GM08714 (cell line): Measurements from ENCODE around the gene EEF2KMT.
"Not testable (repeated sequence)": the region's sequence is repeated elsewhere in the genome, so short reads cannot be mapped to it uniquely, and the experiment has no call there.

Experiments used
- H3K4me3 ChIP-seq: fragments of 200-500 bp; sonication (Bioruptor generic); 2 replicates; pipeline ENCODE4 v1.5.1; 2014; ENCODE audit warnings: mild to moderate bottlenecking, low read length, inconsistent platforms
- ZNF274 ChIP-seq: IDR thresholded peaks from 2 replicates; pipeline ENCODE4 v1.6.1; 2012; ENCODE audit warnings: mild to moderate bottlenecking, low read depth, low read length

EEF2KMT gene

DNA sequence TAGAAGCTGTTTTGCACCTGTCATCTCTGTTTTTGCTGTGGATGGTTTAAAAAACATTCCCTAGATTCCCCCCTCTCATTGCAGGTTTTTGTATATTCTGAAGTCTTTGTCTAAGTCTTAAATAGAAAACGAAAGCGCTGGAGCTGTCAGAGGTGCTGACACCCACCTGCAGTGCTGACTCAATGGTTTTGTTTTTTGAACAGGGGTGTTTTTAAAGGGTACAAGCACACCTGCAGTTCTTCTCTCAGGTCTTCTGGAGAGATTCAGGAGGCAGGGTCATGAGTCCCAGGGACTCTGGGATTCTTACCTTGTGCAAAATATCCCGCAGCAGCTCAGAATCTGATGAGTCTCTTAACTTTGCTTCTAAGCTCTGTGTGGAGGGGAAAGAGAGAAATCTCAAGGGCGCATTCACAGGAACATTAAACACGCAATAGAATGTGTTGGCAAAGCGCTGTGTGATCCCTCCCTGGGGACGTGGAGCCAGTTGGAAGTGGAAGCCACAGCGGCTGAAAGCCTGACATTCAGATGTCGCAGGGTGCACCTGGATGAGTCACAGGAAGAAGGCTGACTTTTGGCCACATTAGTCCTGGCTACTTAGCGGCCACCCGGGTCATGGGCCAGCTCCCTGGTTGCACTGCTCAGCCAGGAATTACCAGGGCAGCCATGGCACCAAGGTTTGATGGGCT lies 2.3 kb downstream of the EEF2KMT start:
- H3K4me3 ChIP-seq = not testable (repeated sequence)

DNA sequence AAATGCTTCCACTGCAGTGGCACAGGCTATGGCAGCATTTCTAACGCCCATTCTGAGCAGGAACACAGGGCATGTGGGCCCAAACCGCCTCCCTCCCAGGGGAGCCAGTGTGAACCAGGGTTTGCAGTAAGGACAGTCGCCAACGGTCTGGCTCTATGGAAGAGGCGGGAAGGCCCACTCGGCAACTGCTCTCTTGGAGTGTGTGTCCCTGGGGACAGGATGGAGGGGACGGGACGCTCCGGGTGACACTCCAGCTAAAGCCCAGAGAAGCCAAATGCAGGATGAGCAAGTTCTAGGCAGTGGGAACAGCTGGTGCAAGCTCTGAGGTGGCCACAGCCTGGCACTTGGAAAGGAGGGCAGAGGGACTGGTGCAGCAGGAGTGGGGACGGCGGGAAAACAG lies 3.8 kb downstream of the EEF2KMT start:
- not testable (repeated sequence) for H3K4me3 ChIP-seq

DNA sequence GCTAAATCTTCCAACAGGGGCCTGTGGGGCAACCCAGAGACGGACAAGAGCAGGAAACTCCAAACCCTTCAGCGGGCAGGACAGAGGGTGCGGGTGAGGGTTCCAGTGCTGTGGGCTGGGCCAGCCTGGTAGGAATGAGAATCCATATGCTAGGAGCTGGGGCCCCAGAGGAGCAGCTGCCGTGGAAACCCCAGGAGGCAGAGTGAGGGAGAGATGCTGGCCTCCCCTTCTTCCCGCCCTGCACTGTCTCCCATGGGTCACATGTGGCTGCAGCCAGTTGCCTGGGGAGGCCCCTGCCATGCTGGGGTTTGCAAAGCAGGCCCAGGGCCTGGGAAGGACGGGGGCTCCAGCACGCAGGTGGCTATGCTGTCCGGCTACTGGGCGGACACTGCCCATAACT lies 4.5 kb downstream of the EEF2KMT start:
- H3K4me3 ChIP-seq = not testable (repeated sequence)

DNA sequence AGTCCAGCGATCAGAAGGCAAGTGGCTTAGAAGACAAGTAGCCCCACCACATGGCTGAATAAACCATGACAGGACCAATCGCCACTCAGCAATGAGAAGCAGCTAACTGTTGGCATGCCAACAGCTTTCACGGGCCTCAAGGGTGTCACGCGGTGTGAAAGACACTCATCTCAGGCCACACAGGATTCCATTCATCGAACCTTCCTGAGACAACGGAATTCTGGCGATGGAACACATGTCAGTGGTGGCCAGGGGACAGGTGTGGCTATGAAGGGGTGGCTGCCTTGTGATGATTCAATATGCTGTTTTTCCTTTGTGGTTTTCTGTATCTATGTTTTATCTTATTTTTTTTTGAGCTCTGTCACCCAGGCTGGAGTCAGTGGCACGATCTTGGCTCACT lies 7.0 kb downstream of the EEF2KMT start:
- not testable (repeated sequence) for H3K4me3 ChIP-seq

DNA sequence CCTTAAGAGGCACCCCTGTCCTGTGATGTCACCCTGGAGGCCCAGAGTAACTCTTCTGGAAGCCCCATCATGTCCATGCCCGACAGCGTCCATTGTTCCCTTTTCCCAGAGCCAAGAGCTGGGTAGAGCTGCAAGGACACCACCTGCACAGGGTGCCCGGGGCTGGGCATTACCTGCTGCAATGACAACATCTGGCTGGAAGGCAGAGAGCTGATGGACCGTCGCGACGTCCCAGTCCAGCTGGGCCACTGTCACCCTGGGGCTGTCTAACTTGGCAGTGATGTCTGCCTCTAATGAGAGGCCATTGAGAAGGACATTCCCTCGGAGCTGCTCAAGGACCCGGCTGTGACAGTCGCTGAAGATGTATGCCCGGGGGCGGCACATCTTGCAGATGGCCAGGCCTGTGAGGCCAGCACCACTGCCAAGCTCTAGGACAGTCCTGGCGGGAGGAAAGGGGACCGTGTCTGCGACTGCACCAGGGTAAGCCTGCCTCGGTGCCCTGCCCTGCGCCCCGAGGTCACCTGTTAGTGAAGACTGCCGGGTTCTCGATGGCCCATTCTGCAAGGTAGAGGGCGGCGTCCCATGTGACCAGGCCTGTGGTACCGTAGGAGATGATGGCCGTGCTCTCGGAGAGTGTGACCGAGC lies 7.6 kb downstream of the EEF2KMT start:
- not testable (repeated sequence) for H3K4me3 ChIP-seq

DNA sequence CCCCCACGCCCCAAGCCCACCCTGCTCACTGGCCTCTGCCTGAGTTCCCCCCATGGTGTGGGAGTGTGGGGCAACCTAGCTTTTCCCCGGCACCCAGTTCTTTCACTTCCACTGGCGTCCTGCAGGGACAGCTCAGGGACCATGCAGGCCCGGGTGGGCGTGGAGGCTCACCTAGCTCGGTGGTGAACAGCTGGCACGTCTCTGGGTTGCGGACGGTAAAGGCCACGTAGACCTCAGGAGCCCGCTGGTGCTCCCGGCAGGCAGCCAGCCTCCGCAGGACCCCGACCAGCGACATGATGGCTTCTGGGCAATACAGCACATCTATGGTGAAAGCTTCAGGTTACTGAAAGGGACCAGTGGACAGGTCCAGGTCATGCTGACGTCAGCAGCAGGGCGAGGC lies 8.7 kb downstream of the EEF2KMT start:
- not testable (repeated sequence) for H3K4me3 ChIP-seq

DNA sequence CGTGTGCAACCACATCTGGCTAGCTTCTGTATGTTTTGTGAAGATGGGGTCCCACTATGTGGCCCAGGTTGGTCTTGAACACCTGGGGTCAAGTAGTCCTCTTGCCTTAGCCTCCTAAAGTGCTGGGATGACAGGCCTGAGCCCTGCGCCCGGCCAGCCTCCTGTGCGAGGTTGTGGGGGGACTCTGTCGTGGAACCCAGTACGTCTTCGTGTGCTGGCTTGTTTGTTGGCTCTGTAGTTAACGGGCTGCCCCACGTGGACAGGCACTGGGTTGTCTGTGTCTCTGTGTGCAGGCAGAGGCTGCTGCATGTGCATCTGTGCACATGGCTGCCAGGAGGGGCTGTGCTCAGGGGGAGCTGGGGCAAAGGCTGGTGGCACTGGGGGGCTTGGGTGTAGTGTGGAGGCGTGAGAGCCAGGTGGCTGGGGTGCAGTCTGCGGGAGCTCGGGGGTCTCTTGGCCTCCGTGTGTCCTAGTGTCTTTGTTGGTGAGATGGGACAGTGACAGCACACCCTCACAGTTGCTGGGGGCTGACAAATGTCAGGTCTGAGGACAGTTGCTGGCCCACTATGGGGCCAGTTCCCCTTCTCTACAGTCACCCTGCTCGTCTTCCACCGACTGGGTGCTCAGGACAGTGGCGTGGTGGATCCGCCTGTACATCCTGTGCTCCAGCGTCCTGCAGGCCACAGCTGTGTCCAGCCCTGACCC lies 9.4 kb downstream of the EEF2KMT start:
- H3K4me3 ChIP-seq = not testable (repeated sequence)

DNA sequence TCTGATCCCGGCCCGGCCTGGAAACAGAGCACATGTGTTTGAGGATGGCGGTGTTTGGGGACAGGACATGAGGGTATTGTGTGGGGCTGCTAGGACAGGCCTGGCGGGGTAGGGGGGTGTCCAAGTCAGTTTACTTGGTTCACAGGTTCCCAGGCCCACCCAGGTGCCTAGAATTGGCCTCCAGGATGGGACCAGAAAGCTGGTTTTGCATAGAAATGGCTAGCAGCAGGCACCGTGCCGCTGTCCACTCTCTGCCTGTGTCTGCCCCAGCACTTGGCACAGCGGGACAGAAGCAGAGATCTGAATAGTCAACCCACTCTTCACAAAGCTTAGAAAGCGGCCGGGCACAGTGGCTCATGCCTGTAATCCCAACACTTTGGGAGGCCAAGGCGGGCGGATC lies 11.9 kb downstream of the EEF2KMT start:
- H3K4me3 ChIP-seq = not testable (repeated sequence)

DNA sequence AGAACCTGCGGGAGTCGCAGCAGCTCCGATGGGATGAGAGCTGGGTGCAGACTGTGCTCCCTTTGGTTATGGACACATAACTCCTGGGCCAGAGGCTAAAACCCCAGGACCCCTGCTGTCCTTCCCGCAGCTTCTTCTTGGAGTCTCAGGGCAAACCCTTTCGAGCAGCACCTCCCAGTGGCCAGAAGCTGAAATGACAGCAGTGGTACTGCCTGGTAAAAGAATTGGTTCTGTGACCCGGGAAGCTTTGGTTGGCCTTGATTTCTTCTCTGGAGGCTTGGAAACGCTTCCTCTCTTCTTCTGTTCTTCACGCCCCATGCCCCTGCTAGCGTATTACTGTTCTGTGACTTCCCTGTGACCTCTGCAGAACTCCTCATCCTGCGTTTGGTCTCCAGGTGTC lies 12.8 kb downstream of the EEF2KMT start:
- H3K4me3 ChIP-seq = not testable (repeated sequence)

DNA sequence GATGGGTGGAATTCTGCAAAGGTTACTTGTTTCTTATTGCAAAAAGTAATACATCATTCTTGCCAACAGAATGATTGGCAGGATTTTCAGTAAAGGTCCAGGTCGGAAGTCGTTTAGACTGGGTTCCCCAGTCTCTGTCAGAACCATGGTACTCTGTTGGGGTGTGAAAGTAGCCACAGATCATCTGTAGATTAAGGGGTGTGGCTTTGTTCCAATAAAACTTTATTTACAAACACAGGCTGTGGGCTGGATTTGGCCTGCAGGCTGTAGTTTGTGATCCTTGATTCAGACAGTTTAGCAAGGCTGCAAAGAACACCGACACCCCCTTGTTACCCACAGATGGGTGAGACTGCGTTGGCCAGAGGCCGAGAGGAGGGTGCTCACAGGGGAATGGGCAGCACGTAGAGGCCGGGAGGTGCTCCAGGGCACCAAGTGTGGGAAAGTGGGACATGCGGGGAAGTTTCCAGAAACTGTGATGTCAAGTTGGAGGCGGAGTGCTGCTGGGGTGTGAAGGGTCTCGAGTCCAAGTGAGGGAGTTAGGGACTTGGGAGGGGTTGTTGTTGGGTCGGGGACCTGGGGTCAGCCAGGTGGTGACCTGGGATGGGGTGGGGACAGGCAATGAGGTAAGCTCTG lies 13.4 kb downstream of the EEF2KMT start:
- not testable (repeated sequence) for H3K4me3 ChIP-seq

DNA sequence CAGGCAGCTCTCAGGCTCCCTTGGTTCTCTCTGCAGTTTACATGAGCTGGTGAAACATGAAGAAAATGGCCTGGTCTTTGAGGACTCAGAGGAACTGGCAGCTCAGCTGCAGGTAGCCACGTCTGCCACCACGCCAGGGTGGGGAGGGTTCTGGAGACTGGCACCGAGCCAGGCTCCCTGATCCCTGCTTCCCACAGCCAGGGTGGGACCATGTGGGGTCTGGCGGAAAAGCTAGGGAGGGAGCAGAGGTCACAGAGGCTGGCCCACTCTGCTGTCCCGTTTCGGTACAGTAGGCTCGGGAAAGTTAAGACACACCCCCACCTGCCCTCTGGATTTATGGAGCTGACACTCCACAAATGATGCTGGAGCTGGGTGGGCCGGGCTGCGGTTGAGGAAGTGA lies 13.9 kb downstream of the EEF2KMT start:
- not testable (repeated sequence) for H3K4me3 ChIP-seq

DNA sequence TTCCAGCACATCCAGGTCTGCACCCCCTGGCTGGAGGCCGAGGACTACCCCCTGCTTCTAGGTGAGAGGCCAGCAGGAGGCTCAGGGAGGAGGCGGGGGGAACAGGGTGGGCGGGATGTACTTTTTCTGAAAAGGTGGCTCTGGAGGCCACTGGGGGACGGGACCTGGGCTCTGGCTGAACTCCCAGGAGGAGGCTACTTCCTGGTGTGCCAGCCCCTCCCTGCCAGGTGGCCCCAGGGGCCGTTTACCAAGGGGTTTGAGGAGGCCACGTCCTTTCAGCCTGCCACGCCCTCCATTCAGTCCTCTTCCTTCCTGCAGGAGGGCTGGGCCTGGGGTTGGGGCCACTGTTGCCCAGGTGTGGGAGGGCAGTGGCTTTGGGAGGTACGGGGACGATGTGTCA lies 16.6 kb downstream of the EEF2KMT start:
- H3K4me3 ChIP-seq = not testable (repeated sequence)

DNA sequence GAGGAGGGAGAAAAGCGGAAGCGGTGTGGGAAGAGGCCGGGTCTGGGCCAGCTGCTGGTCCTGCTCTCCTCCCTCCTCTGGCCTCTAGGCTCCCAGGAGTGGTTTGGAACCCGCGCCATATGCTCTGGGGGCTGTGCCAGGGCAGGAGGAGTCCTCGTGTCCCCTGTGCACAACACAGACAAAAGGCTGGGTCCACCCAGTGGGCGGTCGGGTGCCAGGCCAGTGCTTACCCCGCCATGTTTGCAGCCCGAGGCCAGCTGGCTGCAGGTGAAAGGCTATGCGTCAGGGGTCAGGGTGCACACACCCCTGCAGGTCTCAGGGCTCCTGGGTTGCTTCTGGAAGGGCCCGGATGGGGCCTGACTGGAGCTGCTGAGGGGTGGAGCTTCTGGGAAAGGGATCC lies 17.1 kb downstream of the EEF2KMT start:
- H3K4me3 ChIP-seq = not testable (repeated sequence)

DNA sequence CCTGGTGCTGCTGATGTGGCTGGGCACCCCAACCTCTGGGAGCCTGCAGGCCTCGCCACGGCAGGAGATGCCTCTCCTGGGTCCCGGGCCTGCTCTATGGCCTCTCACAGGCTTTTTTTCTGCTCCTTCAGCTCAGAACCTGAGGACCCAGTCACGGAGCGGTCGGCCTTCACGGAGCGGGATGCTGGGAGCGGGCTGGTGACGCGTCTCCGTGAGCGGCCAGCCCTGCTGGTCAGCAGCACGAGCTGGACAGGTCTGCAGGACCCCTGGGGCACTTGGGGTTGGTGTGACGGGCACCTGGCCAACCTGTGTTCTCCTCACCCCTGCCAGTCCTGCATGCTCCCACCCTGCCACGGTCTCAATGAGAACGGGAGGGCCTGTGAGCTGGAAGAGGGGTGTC lies 19.0 kb downstream of the EEF2KMT start:
- H3K4me3 ChIP-seq = no peak overlapping the region
- TF ChIP-seq ZNF274 = no peak

DNA sequence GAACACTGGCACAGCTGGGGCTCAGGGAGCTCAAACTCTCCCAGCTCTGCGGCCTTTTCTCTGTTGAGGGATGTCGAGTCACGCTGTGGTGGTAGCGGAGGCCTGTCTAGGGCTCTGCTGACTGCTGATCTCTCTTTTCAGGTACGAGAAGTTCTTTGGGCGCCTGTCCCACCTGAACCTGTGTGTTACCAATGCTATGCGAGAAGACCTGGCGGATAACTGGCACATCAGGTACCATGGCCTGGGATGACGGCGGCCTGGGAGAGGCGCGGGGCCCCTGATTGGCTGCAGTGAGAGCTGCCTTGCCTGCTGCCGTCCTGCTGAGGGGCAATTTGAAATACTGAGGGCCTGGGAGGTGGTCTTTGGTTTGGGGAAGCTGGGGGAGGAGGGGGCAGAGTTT lies 20.3 kb downstream of the EEF2KMT start:
- no peak overlapping the region for H3K4me3 ChIP-seq
- no peak for TF ChIP-seq ZNF274

DNA sequence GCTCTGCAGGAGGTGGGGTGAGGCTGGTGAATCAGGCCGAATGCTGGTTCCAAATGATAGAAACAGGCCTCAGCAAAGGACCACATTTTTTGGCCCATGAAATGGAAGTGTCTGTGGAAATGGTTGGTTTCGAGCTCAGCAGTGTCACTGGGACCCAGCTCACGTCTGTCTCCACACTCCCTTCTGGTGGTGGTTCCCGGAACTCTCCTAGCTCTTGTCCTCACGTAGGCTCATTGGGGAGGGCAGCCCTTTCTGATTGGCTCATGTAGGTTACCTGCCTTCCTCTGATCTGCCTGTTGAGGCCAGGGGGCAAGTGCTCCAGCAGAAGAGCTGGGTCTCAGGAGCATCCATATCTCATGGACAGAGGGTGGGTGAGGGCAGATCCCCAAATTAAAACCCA lies 22.0 kb downstream of the EEF2KMT start:
- TF ChIP-seq ZNF274 = no peak
- no peak overlapping the region for H3K4me3 ChIP-seq

DNA sequence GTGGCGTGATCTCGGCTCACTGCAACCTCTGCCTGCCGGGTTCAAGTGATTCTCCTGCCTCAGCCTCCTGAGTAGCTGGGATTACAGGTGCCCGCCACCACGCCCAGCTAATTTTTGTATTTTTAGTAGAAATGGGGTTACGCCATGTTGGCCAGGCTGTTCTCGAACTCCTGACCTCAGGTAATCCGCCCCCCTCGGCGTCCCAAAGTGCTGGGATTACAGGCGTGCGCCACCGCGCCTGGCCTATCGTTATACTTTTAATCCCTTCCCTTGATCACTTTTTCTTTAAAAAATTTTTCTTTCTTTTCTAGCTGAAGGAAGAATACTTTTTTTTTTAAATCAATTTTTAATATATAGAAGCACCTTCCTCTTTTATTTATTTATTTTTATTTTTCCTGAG lies 23.8 kb downstream of the EEF2KMT start:
- not testable (repeated sequence) for H3K4me3 ChIP-seq
